ENCODE data around the gene NKIRAS1. TPM values are rescaled to one million over a fixed set of nuclear protein-coding genes. Genes with fewer than 3 reads are reported as not detected.

Gene NKIRAS1
- total and polyA plus RNA-seq, 2 of the 8 experiments (the other 6 are each of a cell fraction or from before 2014, with no cell fraction given): 3.4 to 7.0 TPM

- TF ChIP-seq NANOG (IDR thresholded peaks at IDR 0.05; ENCODE audit: insufficient read depth, low read depth, low read length, poor library complexity, severe bottlenecking) (no peak), RXRA (IDR thresholded peaks at IDR 0.05; ENCODE audit: insufficient read depth, low read depth, low read length) (no peak), RAD21 (IDR thresholded peaks at IDR 0.05 in 1 of 2, conservative IDR thresholded peaks at IDR 0.05 in 1 of 2; ENCODE audit: low read depth in 2 of 2, low read length in 2 of 2) (no peak)
Measured at GRCh38 chr3:23959135-23959900, 42.5 kb upstream of the NKIRAS1 start (continued).

Measured in H1 (cell line).